SJSA1 (cell line): Measurements from ENCODE around the gene CHST11. TPM values are rescaled to one million over a fixed set of nuclear protein-coding genes. Genes with fewer than 3 reads are reported as not detected.

Source experiments
- DNase-seq, 2 experiments: peaks; one replicate each; pipeline ENCODE4 v3.0.0-alpha.2; 2015 to 2020; ENCODE audit warnings: low spot score in 2 of 2, low read depth in 1 of 2
- H3K27ac ChIP-seq: fragments of 250-450 bp; sonication (Bioruptor Pico); 2 replicates; pipeline ENCODE4 v1.5.1; 2020; ENCODE audit warnings: mild to moderate bottlenecking, moderate library complexity
- H3K27me3 ChIP-seq: fragments of 250-450 bp; sonication (Bioruptor Pico); replicated peaks from 2 replicates; pipeline ENCODE4 v1.5.1; 2020; ENCODE audit warnings: mild to moderate bottlenecking, moderate library complexity
- H3K36me3 ChIP-seq: fragments of 250-450 bp; sonication (Bioruptor Pico); 2 replicates; pipeline ENCODE4 v1.5.1; 2020; ENCODE audit warnings: mild to moderate bottlenecking
- H3K4me1 ChIP-seq: fragments of 250-450 bp; sonication (Bioruptor Pico); replicated peaks from 2 replicates; pipeline ENCODE4 v1.6.1; 2021; ENCODE audit warnings: mild to moderate bottlenecking
- H3K4me3 ChIP-seq: fragments of 250-450 bp; sonication (Bioruptor Pico); 2 replicates; pipeline ENCODE4 v1.5.1; 2020; ENCODE audit warnings: mild to moderate bottlenecking
- H3K9me3 ChIP-seq: fragments of 250-450 bp; sonication (Bioruptor Pico); replicated peaks from 2 replicates; pipeline ENCODE4 v1.5.1; 2020; ENCODE audit warnings: mild to moderate bottlenecking
- total RNA-seq: library from RNA; depleted of rRNA; stranded (reverse); fragments of >200 nt; shearing (Covaris generic); gene quantifications from 2 replicates; pipeline ENCODE4 v1.2.3, GENCODE V29; 2014

CHST11 gene
- total RNA-seq, 1 experiment from 2014 or later = 0.71 TPM

GRCh38 chr12:104649921-104650320 lies 193.2 kb downstream of the CHST11 start:
- DNase-seq = no peak
- Histone ChIP-seq H3K27ac (no peak overlapping the region), H3K4me3 (no peak overlapping the region), H3K4me1 (no peaks in the 10 kb centered on the region), H3K9me3 (no peaks in the 10 kb centered on the region), H3K36me3 (no peaks in the 10 kb centered on the region), H3K27me3 (no peaks in the 10 kb centered on the region; the same call in 1 of the 2 replicates)

GRCh38 chr12:104650541-104650940 lies 193.8 kb downstream of the CHST11 start:
- no peak overlapping the region for H3K27ac ChIP-seq
- no peaks in the 10 kb centered on the region for H3K36me3 ChIP-seq
- H3K4me3 ChIP-seq = no peak overlapping the region
- no peaks in the 10 kb centered on the region for H3K4me1 ChIP-seq
- no peaks in the 10 kb centered on the region; the same call in 1 of the 2 replicates for H3K27me3 ChIP-seq
- no peaks in the 10 kb centered on the region for H3K9me3 ChIP-seq
- no peak for DNase-seq

DNA sequence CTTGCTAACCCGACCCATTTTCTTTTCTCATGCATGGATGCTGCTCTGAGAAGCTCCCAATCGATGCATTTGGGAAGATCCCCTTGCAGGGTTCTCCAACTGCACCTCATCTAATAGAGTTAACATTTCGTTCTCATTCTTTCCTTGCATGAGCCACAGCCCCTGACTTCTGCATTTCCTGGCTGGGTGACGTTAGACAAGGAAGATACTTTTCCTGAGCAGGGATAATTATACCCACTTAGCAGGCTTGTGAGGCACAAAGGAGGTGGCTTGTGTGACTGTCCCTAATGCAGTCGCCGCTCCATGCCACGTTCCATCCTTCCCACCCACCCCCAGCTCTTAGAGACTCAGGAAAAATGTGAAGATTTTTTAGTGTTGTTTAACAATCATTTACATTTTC lies 195.1 kb downstream of the CHST11 start:
- no peaks in the 10 kb centered on the region for H3K9me3 ChIP-seq
- DNase-seq = no peak
- no peaks in the 10 kb centered on the region for H3K4me1 ChIP-seq
- H3K36me3 ChIP-seq = no peaks in the 10 kb centered on the region
- H3K27ac ChIP-seq = no peak overlapping the region
- no peaks in the 10 kb centered on the region; the same call in 1 of the 2 replicates for H3K27me3 ChIP-seq
- no peak overlapping the region for H3K4me3 ChIP-seq

DNA sequence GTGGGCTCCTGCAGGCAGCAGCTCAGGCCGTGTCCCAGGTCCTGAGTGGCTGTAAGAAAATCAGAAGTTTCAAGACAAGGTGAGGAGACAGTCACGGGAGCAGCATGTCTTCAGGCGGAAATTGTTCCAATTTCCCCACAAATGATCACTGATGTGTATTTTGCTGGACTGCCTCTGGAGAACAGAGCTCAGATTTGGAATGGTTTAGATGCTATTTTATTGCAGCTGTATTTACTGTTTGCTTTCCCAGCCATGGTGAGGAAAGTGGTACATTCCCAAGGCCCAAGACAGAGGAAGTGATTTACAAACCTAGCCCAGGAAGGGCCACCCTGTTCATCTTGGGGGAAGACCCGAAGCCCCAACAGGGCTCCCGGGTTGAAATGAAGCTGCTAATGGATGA lies 195.6 kb downstream of the CHST11 start:
- Histone ChIP-seq H3K4me1 (no peaks in the 10 kb centered on the region), H3K4me3 (no peak overlapping the region), H3K9me3 (no peaks in the 10 kb centered on the region), H3K27ac (no peak overlapping the region), H3K27me3 (no peaks in the 10 kb centered on the region; the same call in 1 of the 2 replicates), H3K36me3 (no peaks in the 10 kb centered on the region)
- no peak for DNase-seq

DNA sequence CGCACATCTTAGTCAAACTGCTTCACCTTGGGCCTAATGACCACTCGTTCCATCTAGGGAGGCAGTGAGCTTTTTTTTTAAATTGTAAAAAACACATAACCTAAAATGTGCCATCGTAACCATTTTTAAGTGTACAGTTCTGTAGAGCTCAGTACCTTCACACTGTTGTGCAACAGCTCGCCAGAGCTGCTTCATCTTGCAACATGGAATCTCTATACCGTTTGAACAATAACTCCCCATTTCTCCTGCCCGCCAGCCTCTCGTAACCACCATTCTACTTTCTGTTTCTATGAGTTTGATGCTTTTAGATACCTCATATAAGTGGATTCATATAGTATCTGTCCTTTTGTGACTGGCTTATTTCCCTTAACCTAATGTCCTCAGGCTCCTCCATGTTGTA lies 196.2 kb downstream of the CHST11 start:
- H3K27ac ChIP-seq = no peak overlapping the region
- H3K4me3 ChIP-seq = no peak overlapping the region
- no peak for DNase-seq
- H3K4me1 ChIP-seq = no peaks in the 10 kb centered on the region
- no peaks in the 10 kb centered on the region for H3K36me3 ChIP-seq
- no peaks in the 10 kb centered on the region; the same call in 1 of the 2 replicates for H3K27me3 ChIP-seq
- no peaks in the 10 kb centered on the region for H3K9me3 ChIP-seq

- Histone ChIP-seq H3K27me3 (no peaks in the 10 kb centered on the region; the same call in 1 of the 2 replicates), H3K27ac (no peak overlapping the region), H3K4me1 (no peaks in the 10 kb centered on the region), H3K4me3 (no peak overlapping the region), H3K9me3 (no peaks in the 10 kb centered on the region), H3K36me3 (no peaks in the 10 kb centered on the region)
- DNase-seq = peak in 1 of 2 experiments; percentile 16
Measured at GRCh38 chr12:104653730-104654664, 197.2 kb downstream of the CHST11 start.

DNA sequence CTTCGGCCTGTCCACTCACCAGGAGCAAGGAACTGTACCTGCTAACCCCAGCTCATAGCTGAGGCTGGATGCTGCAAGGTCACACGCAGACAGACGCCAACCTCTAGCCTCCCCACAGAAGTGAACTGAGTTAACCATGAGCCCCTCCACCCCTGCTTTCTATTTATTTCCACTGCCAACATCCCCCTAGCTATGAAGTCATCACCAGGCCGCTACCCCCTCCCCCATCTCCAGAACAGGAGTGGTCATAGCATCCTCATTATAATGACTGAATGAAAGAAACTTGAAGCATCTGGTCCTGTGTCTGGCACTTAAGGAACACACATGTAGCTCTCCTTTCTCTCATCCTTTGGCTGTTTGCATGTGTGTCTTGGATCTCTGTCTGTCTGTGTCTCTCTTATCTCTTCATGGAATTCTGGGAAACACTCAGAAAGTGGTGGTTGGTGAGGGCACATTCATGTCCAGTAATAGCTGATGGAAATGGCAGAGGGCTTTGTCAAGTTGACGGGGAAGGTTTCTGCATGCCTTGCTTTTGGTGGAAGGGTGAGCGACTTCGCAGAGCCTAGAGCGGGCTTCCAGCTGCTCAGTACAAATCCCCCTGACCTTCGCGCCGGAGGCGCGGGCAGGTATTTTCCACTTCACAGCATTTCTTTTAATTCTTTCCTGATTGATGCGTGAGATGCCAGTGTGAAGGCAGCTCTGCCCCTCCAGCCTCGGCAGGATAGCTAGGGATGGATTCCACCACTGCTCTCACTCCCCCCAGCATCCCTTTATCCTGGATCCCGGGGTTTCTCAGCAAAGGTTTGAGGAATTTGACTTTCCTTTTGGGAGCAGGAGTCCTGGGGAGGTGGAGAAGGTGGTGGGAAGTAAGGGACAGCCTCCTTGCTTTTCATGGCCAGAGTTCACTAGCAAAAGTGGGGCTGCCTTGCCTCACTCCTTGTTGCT lies 198.2 kb downstream of the CHST11 start:
- no peak for DNase-seq
- H3K27me3 ChIP-seq = no peaks in the 10 kb centered on the region; the same call in 1 of the 2 replicates

GRCh38 chr12:104656383-104656782 lies 199.6 kb downstream of the CHST11 start:
- Histone ChIP-seq H3K27ac (no peak overlapping the region), H3K4me3 (no peak overlapping the region), H3K36me3 (no peaks in the 10 kb centered on the region), H3K27me3 (no peaks in the 10 kb centered on the region; the same call in 1 of the 2 replicates), H3K9me3 (no peaks in the 10 kb centered on the region), H3K4me1 (no peaks in the 10 kb centered on the region)
- DNase-seq = no peak

More for the DNA sequence above, 198.2 kb downstream of the CHST11 start:
- H3K36me3 ChIP-seq = no peaks in the 10 kb centered on the region
- no peaks in the 10 kb centered on the region for H3K9me3 ChIP-seq
- no peak overlapping the region for H3K4me3 ChIP-seq
- no peak overlapping the region for H3K27ac ChIP-seq
- H3K4me1 ChIP-seq = no peaks in the 10 kb centered on the region

DNA sequence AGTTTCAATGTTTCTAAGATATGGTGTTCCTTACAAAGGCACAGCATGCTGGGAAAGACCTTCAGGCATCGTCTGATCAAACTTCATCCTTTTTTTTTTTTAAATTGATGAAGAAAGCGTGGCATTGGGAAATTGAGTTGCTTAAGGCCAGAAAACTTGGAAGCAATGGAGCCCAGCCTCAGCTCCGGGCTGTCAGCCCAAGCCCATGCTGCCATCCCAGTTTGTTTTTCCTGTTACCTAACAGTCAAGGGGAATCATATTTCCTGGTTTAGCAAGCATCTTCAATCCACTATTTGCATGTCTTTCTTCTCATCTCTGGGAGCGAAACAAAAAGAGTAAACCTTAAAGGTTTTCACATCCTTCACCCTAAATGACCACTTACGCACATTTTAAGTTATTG lies 200.2 kb downstream of the CHST11 start:
- Histone ChIP-seq H3K9me3 (no peaks in the 10 kb centered on the region), H3K4me3 (no peak overlapping the region), H3K36me3 (no peaks in the 10 kb centered on the region), H3K27ac (no peak overlapping the region), H3K27me3 (no peaks in the 10 kb centered on the region; the same call in 1 of the 2 replicates), H3K4me1 (no peaks in the 10 kb centered on the region)
- no peak for DNase-seq

- no peak for DNase-seq
- Histone ChIP-seq H3K27me3 (no peaks in the 10 kb centered on the region; the same call in 1 of the 2 replicates), H3K9me3 (no peaks in the 10 kb centered on the region), H3K4me1 (no peaks in the 10 kb centered on the region), H3K36me3 (no peaks in the 10 kb centered on the region), H3K27ac (no peak overlapping the region), H3K4me3 (no peak overlapping the region)
Measured at GRCh38 chr12:104657726-104658484, 201.2 kb downstream of the CHST11 start.

GRCh38 chr12:104659058-104659457 lies 202.3 kb downstream of the CHST11 start:
- DNase-seq = no peak
- Histone ChIP-seq H3K4me3 (no peak overlapping the region), H3K36me3 (no peaks in the 10 kb centered on the region), H3K27me3 (no peaks in the 10 kb centered on the region), H3K9me3 (no peaks in the 10 kb centered on the region), H3K4me1 (no peaks in the 10 kb centered on the region), H3K27ac (no peak overlapping the region)

- no peak overlapping the region for H3K27ac ChIP-seq
- no peaks in the 10 kb centered on the region for H3K36me3 ChIP-seq
- no peak overlapping the region for H3K4me3 ChIP-seq
- no peaks in the 10 kb centered on the region for H3K9me3 ChIP-seq
- no peaks in the 10 kb centered on the region for H3K4me1 ChIP-seq
- no peaks in the 10 kb centered on the region for H3K27me3 ChIP-seq
- DNase-seq = no peak
Measured at GRCh38 chr12:104662203-104662602, 205.5 kb downstream of the CHST11 start.

- no peaks in the 10 kb centered on the region for H3K36me3 ChIP-seq
- H3K9me3 ChIP-seq = no peaks in the 10 kb centered on the region
- H3K4me1 ChIP-seq = peaks cover 2% of the 10 kb centered on the region
- H3K4me3 ChIP-seq = no peak overlapping the region
- H3K27ac ChIP-seq = no peak overlapping the region
- H3K27me3 ChIP-seq = no peaks in the 10 kb centered on the region
- no peak for DNase-seq
Measured at GRCh38 chr12:104662908-104663307, 206.2 kb downstream of the CHST11 start.
